GM12878 (cell line): ENCODE measurements around the gene BCL2L13. TPM values are rescaled to one million over a fixed set of nuclear protein-coding genes. Genes with fewer than 3 reads are reported as not detected.

Experiments used
- ATAC-seq: fragments of 200-7000 bp; cut with Tn5 transposase; 3 replicates; pipeline ENCODE4 v1.9.1; 2020; ENCODE audit warnings: mild to moderate bottlenecking, moderate library complexity
- BruUV-seq: library from RNA; stranded (reverse); fragments of 400-500 nt; replicated peaks from 2 replicates; lab custom pipeline; 2021; lab: Mats Ljungman, UMichigan
- CTCF ChIA-PET: fragments of 300-600 bp; sonication (Branson Sonifier 250); formaldehyde crosslinking; extraction: SDS; loops from one replicate; lab custom pipeline; 2021; ENCODE audit warnings: inconsistent platforms; lab: Yijun Ruan, JAX
- POLR2A ChIA-PET: fragments of 350-600 bp; formaldehyde crosslinking; extraction: SDS; loops from one replicate; lab custom pipeline; 2021; ENCODE audit warnings: inconsistent platforms; lab: Charles Lee
- RAD21 ChIA-PET: fragments of 300-600 bp; sonication (Branson Sonifier 250); formaldehyde crosslinking; loops from one replicate; lab custom pipeline; 2023; ENCODE audit warnings: antibody characterized with exemption; ENCODE audit not compliant: unreplicated experiment; lab: Charles Lee
- SMC1A ChIA-PET: fragments of 300-600 bp; sonication (Branson Sonifier 250); formaldehyde crosslinking; loops from one replicate; lab custom pipeline; 2023; ENCODE audit not compliant: unreplicated experiment, uncharacterized antibody; lab: Charles Lee
- DNase-seq: peaks from one replicate; pipeline ENCODE4 v3.0.0-alpha.2; 2011; ENCODE audit warnings: low read depth, low spot score
- FAIRE-seq: peaks from 3 replicates; lab custom pipeline; 2011; peaks lifted over from hg19 to GRCh38; lab: Jason Lieb, UNC
- H2AFZ ChIP-seq: 2 replicates; pipeline ENCODE4 v1.6.0; 2011; ENCODE audit warnings: low read depth, low read length, control low read depth; ENCODE audit not compliant: control insufficient read depth
- H3K27ac ChIP-seq: 2 replicates; pipeline ENCODE4 v1.5.1; 2011; ENCODE audit warnings: control low read depth; ENCODE audit not compliant: control insufficient read depth, insufficient read depth
- H3K27me3 ChIP-seq, 2 experiments: replicated peaks in 1 of 2; 2 replicates each; pipeline versions ENCODE4 v1.6.0 to v1.6.1; 2011; ENCODE audit warnings: low read length in 1 of 2; ENCODE audit not compliant: control insufficient read depth in 2 of 2, insufficient read depth in 2 of 2
- H3K36me3 ChIP-seq, 2 experiments: 2 replicates each; pipeline ENCODE4 v1.5.1; 2011; ENCODE audit warnings: low read length in 1 of 2; ENCODE audit not compliant: control insufficient read depth in 2 of 2, insufficient read depth in 2 of 2
- H3K4me1 ChIP-seq: 2 replicates; pipeline ENCODE4 v1.6.1; 2011; ENCODE audit warnings: mild to moderate bottlenecking, low read length, moderate library complexity, mixed read lengths; ENCODE audit not compliant: control insufficient read depth, insufficient read depth
- H3K4me2 ChIP-seq: 2 replicates; pipeline ENCODE4 v1.6.0; 2011; ENCODE audit warnings: control low read depth; ENCODE audit not compliant: control insufficient read depth, insufficient read depth
- H3K4me3 ChIP-seq: fragments of 200-600 bp; sonication (generic); 2 replicates; pipeline ENCODE4 v1.5.1; 2016
- H3K79me2 ChIP-seq: 2 replicates; pipeline ENCODE4 v1.6.0; 2011; ENCODE audit warnings: low read length; ENCODE audit not compliant: control insufficient read depth, insufficient read depth
- H3K9ac ChIP-seq: 2 replicates; pipeline ENCODE4 v1.8.0; 2011; ENCODE audit warnings: low read length, control low read depth, mixed read lengths; ENCODE audit not compliant: control insufficient read depth, insufficient read depth
- H3K9me3 ChIP-seq: replicated peaks from 3 replicates; pipeline ENCODE4 v1.5.1; 2011; ENCODE audit warnings: mild to moderate bottlenecking, low read length; ENCODE audit not compliant: control insufficient read depth, insufficient read depth
- H4K20me1 ChIP-seq: 2 replicates; pipeline ENCODE4 v1.6.0; 2011; ENCODE audit not compliant: control insufficient read depth, insufficient read depth
- ATF7 ChIP-seq: fragments of 450-650 bp; IDR thresholded peaks from 2 replicates; pipeline ENCODE4 v1.6.1; 2016; ENCODE audit warnings: low read depth, mild to moderate bottlenecking
- BCL11A ChIP-seq: IDR thresholded peaks from 2 replicates; pipeline ENCODE4 v1.6.1; 2011; ENCODE audit warnings: low read depth, low read length
- BCL3 ChIP-seq: IDR thresholded peaks from 2 replicates; pipeline ENCODE4 v1.6.1; 2011; ENCODE audit warnings: borderline replicate concordance, low read depth, mild to moderate bottlenecking, moderate library complexity, low read length; ENCODE audit not compliant: insufficient read depth, poor library complexity, severe bottlenecking
- HCFC1 ChIP-seq: fragments of 150-350 bp; IDR thresholded peaks from 2 replicates; pipeline ENCODE4 v1.6.1; 2014; ENCODE audit warnings: low read length
- IKZF2 ChIP-seq, 2 experiments: fragments of 450-650 bp; IDR thresholded peaks; 2 replicates each; pipeline ENCODE4 v1.6.1; 2017; ENCODE audit warnings: mild to moderate bottlenecking in 2 of 2, moderate library complexity in 2 of 2
- JUNB ChIP-seq: IDR thresholded peaks from 2 replicates; pipeline ENCODE4 v1.6.1; 2016; ENCODE audit warnings: antibody characterized with exemption, mild to moderate bottlenecking
- MTA2 ChIP-seq: fragments of 450-650 bp; IDR thresholded peaks from 2 replicates; pipeline ENCODE4 v1.6.1; 2016; ENCODE audit warnings: low read depth, mild to moderate bottlenecking, moderate library complexity
- NFYB ChIP-seq: IDR thresholded peaks from 2 replicates; pipeline ENCODE4 v1.6.1; 2011; ENCODE audit warnings: low read depth, mild to moderate bottlenecking, low read length, improper control_type of control experiment, moderate library complexity; ENCODE audit not compliant: insufficient read depth
- SMAD5 ChIP-seq: IDR thresholded peaks from 2 replicates; pipeline ENCODE4 v1.6.1; 2016; ENCODE audit warnings: antibody characterized with exemption, low read depth
- SRF ChIP-seq, 2 experiments: IDR thresholded peaks; 2 replicates each; pipeline ENCODE4 v1.6.1; 2011; ENCODE audit warnings: low read depth in 2 of 2, low read length in 2 of 2, mild to moderate bottlenecking in 1 of 2, moderate library complexity in 1 of 2
- TCF3 ChIP-seq: IDR thresholded peaks from 2 replicates; pipeline ENCODE4 v1.6.1; 2012; ENCODE audit warnings: low read depth, mild to moderate bottlenecking, low read length, borderline replicate concordance; ENCODE audit not compliant: insufficient read depth
- TCF7 ChIP-seq: IDR thresholded peaks from 2 replicates; pipeline ENCODE4 v1.6.1; 2014; ENCODE audit warnings: antibody characterized with exemption, borderline replicate concordance
- YBX1 ChIP-seq: fragments of 450-650 bp; IDR thresholded peaks from 2 replicates; pipeline ENCODE4 v1.6.1; 2016; ENCODE audit warnings: antibody characterized with exemption
- in situ Hi-C: fragments of 300-500 bp; cut with MboI; formaldehyde crosslinking; loops from 9 replicates; pipeline ENCODE4 v1.14.3; 2018; ENCODE audit warnings: mixed read lengths
- intact Hi-C: fragments of 100-400 bp; cut with micrococcal nuclease; formaldehyde crosslinking; loops from one replicate; pipeline ENCODE4 v1.14.2; 2022; ENCODE audit not compliant: unreplicated experiment
- polyA plus RNA-seq, 11 experiments: library from polyadenylated mRNA; depleted of rRNA in 4 of 11; unstranded in 6 of 11; stranded (reverse) in 5 of 11; fragments of >200 nt; fragmentation: Nextera tagmentation in 4 of 11; fragmentation: Illumina TruSeq in 1 of 11; extraction: Ambion mirVana in 4 of 11; extraction: Trizol in 1 of 11; gene quantifications; 1 replicate in 1 of 11; 2 replicates in 10 of 11; pipeline versions ENCODE4 v1.2.1 to v1.2.3, GENCODE V29; 2011 to 2016; ENCODE audit warnings: inconsistent platforms in 2 of 11, missing spikeins in 2 of 11, low read depth in 1 of 11
- total RNA-seq, 4 experiments: library from RNA; depleted of rRNA in 3 of 4; stranded (reverse); fragments of >200 nt in 3 of 4; fragmentation: Illumina TruSeq in 1 of 4; extraction: Trizol in 1 of 4; gene quantifications; 2 replicates each; pipeline versions ENCODE4 v1.2.1 to v1.2.3, GENCODE V29; 2013 to 2021
- TF ChIP-seq, protein P1 (sequence below): fragments of 150-350 bp; IDR thresholded peaks from 2 replicates; pipeline ENCODE4 v1.6.1; 2016; ENCODE audit warnings: low read depth, low read length

BCL2L13 gene
- total and polyA plus RNA-seq, 10 of the 15 experiments (the other 5 are each of a cell fraction or from before 2014, with no cell fraction given) = 18.6 to 30.6 (median 28.2) TPM

DNA sequence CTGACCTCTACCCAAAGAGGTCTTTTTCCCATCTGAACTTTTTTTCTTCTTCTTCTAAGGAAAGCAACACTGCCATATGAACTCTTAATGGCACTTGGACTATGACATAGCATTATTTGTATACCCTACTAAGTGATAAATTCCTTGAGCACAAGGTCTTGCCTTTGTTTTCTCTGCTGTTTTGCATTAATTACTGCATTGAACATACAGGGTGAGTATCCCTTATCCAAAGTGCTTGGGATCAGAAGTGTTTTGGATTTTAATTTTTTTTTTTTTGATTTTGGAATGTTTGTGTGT is 86.9 kb downstream of the BCL2L13 start:
- peaks cover 8% of the 10 kb centered on the region in 2 experiments; a peak in 3 of 4 replicates for H3K36me3 ChIP-seq
- ChIA-PET POLR2A (no interaction called here), SMC1A (no interaction called here), RAD21 (no interaction called here), CTCF (interaction anchor here (3.0 kb wide), 1 partner anchor 167 kb away, joined by 7 read pairs; no protein-coding TSS in a partner anchor)
- H3K4me2 ChIP-seq = no peak overlapping the region
- no peak overlapping the region for H3K27ac ChIP-seq
- DNase-seq (no peak), FAIRE-seq (no peak), ATAC-seq (no peak)
- no peaks in the 10 kb centered on the region for H3K9me3 ChIP-seq
- no peaks in the 10 kb centered on the region for H3K27me3 ChIP-seq
- no TSS peak for BruUV-seq
- no peak overlapping the region for H3K4me3 ChIP-seq
- H3K4me1 ChIP-seq = no peaks in the 10 kb centered on the region
- no peak overlapping the region for H2AFZ ChIP-seq
- no peaks in the 10 kb centered on the region; the same call in 1 of the 2 replicates for H4K20me1 ChIP-seq
- TF ChIP-seq BCL11A (no peak), NFYB (no peak), JUNB (no peak), BCL3 (no peak), SRF (IDR thresholded peaks at IDR 0.05; ENCODE audit: low read depth in 2 of 2, low read length in 2 of 2) (no peak), HCFC1 (no peak), TCF3 (no peak), MTA2 (no peak), ATF7 (no peak), YBX1 (no peak), TCF7 (no peak), IKZF2 (IDR thresholded peaks at IDR 0.05) (no peak), SMAD5 (no peak)
- TF ChIP-seq, protein P1, sequence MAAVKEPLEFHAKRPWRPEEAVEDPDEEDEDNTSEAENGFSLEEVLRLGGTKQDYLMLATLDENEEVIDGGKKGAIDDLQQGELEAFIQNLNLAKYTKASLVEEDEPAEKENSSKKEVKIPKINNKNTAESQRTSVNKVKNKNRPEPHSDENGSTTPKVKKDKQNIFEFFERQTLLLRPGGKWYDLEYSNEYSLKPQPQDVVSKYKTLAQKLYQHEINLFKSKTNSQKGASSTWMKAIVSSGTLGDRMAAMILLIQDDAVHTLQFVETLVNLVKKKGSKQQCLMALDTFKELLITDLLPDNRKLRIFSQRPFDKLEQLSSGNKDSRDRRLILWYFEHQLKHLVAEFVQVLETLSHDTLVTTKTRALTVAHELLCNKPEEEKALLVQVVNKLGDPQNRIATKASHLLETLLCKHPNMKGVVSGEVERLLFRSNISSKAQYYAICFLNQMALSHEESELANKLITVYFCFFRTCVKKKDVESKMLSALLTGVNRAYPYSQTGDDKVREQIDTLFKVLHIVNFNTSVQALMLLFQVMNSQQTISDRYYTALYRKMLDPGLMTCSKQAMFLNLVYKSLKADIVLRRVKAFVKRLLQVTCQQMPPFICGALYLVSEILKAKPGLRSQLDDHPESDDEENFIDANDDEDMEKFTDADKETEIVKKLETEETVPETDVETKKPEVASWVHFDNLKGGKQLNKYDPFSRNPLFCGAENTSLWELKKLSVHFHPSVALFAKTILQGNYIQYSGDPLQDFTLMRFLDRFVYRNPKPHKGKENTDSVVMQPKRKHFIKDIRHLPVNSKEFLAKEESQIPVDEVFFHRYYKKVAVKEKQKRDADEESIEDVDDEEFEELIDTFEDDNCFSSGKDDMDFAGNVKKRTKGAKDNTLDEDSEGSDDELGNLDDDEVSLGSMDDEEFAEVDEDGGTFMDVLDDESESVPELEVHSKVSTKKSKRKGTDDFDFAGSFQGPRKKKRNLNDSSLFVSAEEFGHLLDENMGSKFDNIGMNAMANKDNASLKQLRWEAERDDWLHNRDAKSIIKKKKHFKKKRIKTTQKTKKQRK = no peak
- intact Hi-C loops = loop anchor here (5.0 kb wide), 1 partner anchor 168 kb away; no protein-coding TSS in a partner anchor
- H3K9ac ChIP-seq = no peak overlapping the region
- in situ Hi-C loops = no loop called here
- H3K79me2 ChIP-seq = no peaks in the 10 kb centered on the region
